ENCODE measurements around the gene PIWIL4. TPM values are rescaled to one million over a fixed set of nuclear protein-coding genes. Genes with fewer than 3 reads are reported as not detected.
"Not testable (repeated sequence)": the region's sequence is repeated elsewhere in the genome, so short reads cannot be mapped to it uniquely, and the experiment has no call there.

Gene PIWIL4
- total RNA-seq, 2 experiments from 2014 or later = 0.15 to 0.22 TPM

DNA sequence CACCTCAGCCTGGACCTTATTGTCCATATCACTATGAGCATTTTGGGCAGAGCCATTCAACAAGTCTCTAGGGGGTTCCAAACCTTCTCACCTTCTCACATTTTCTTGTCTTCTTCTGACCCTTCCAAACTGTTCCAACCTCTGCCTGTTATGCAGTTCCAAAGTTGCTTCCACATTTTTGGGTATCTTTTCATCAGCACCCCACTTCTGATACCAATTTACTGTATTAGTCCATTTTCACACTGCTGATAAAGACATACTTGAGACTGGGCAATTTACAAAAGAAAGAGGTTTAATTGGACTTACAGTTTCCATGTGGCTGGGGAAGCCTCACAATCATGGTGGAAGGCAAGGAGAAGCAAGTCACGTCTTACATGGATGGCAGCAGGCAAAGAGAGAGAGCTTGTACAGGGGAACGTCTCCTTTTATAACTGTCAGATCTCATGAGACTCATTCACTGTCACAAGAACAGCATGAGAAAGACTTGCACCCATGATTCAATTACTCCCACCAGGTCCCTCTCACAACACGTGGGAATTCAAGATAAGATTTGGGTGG lies 59.9 kb downstream of the PIWIL4 start:
- H3K27ac ChIP-seq (ENCODE audit: low read depth, low read length, poor library complexity, severe bottlenecking); H3K4me2 ChIP-seq (ENCODE audit: low read length); H3K9me3 ChIP-seq (ENCODE audit: low read length); H3K36me3 ChIP-seq (ENCODE audit: insufficient read depth, low read length); H3K79me2 ChIP-seq (ENCODE audit: insufficient read depth, low read depth, low read length); H3K4me3 ChIP-seq (ENCODE audit: low read depth, low read length, poor library complexity, severe bottlenecking); H3K9me2 ChIP-seq (ENCODE audit: insufficient read depth, low read length); DNase-seq (ENCODE audit: low spot score); H2AFZ ChIP-seq (ENCODE audit: low read length); H3K4me1 ChIP-seq (ENCODE audit: insufficient read depth, low read length, poor library complexity, severe bottlenecking); BruUV-seq (replicated peaks); H4K20me1 ChIP-seq (ENCODE audit: insufficient read depth, low read length); CTCF ChIA-PET (ENCODE audit: unreplicated experiment): not testable (repeated sequence)
- intact Hi-C loops (cut with micrococcal nuclease; ENCODE audit: unreplicated experiment) = loop anchor here (10.0 kb wide), 1 partner anchor 158 kb away; no protein-coding TSS in a partner anchor
- POLR2A ChIA-PET = interaction anchor here (0.6 kb wide), 2 partner anchors 13 to 115 kb away, joined by 3 to 6 read pairs; partner anchors contain the start of gene C11orf97

GRCh38 chr11:94629741-94630140 lies 62.6 kb downstream of the PIWIL4 start:
- intact Hi-C loops (cut with micrococcal nuclease; ENCODE audit: unreplicated experiment) = loop anchor here (10.0 kb wide), 1 partner anchor 155 kb away; no protein-coding TSS in a partner anchor
- Histone ChIP-seq H3K4me2 (ENCODE audit: low read length) (no peak overlapping the region), H3K36me3 (ENCODE audit: insufficient read depth, low read length) (no peaks in the 10 kb centered on the region), H2AFZ (ENCODE audit: low read length) (no peak overlapping the region), H4K20me1 (ENCODE audit: insufficient read depth, low read length) (no peaks in the 10 kb centered on the region), H3K79me2 (ENCODE audit: insufficient read depth, low read depth, low read length) (no peaks in the 10 kb centered on the region), H3K27ac (ENCODE audit: low read depth, low read length, poor library complexity, severe bottlenecking) (no peak overlapping the region), H3K9me2 (ENCODE audit: insufficient read depth, low read length) (no peaks in the 10 kb centered on the region), H3K4me1 (ENCODE audit: insufficient read depth, low read length, poor library complexity, severe bottlenecking) (no peaks in the 10 kb centered on the region), H3K4me3 (ENCODE audit: low read depth, low read length, poor library complexity, severe bottlenecking) (no peak overlapping the region), H3K9me3 (ENCODE audit: low read length) (peaks cover 5% of the 10 kb centered on the region; the same call in 1 of the 2 replicates)
- TF ChIP-seq EZH2phosphoT487 (IDR thresholded peaks at IDR 0.05; ENCODE audit: borderline replicate concordance, low read depth, low read length) = no peak
- TF ChIP-seq CTCF (conservative IDR thresholded peaks at IDR 0.05; ENCODE audit: low read length) = no peak
- no TSS peak for BruUV-seq (replicated peaks)
- ChIA-PET CTCF (ENCODE audit: unreplicated experiment) (no interaction called here), POLR2A (interaction anchor here (0.6 to 0.7 kb wide), 3 partner anchors 29 to 907 kb away, joined by 3 read pairs; no protein-coding TSS in a partner anchor)
- DNase-seq (ENCODE audit: low spot score) = no peak

- BruUV-seq (replicated peaks) = no TSS peak
- Histone ChIP-seq H3K4me1 (ENCODE audit: insufficient read depth, low read length, poor library complexity, severe bottlenecking) (no peaks in the 10 kb centered on the region), H3K27ac (ENCODE audit: low read depth, low read length, poor library complexity, severe bottlenecking) (no peak overlapping the region), H3K4me2 (ENCODE audit: low read length) (no peak overlapping the region), H3K36me3 (ENCODE audit: insufficient read depth, low read length) (no peaks in the 10 kb centered on the region), H4K20me1 (ENCODE audit: insufficient read depth, low read length) (no peaks in the 10 kb centered on the region), H3K9me2 (ENCODE audit: insufficient read depth, low read length) (no peaks in the 10 kb centered on the region), H3K9me3 (ENCODE audit: low read length) (peaks cover 5% of the 10 kb centered on the region; the same call in 1 of the 2 replicates), H3K79me2 (ENCODE audit: insufficient read depth, low read depth, low read length) (no peaks in the 10 kb centered on the region), H3K4me3 (ENCODE audit: low read depth, low read length, poor library complexity, severe bottlenecking) (no peak overlapping the region), H2AFZ (ENCODE audit: low read length) (no peak overlapping the region)
- POLR2A ChIA-PET = no interaction called here
- TF ChIP-seq EZH2phosphoT487 (IDR thresholded peaks at IDR 0.05; ENCODE audit: borderline replicate concordance, low read depth, low read length) (no peak), CTCF (conservative IDR thresholded peaks at IDR 0.05; ENCODE audit: low read length) (no peak)
- CTCF ChIA-PET (ENCODE audit: unreplicated experiment) = no interaction called here
- DNase-seq (ENCODE audit: low spot score) = no peak
- intact Hi-C loops (cut with micrococcal nuclease; ENCODE audit: unreplicated experiment) = no loop called here
Observed at GRCh38 chr11:94630221-94630620, 63.1 kb downstream of the PIWIL4 start.
